SK-N-SH treated with all-trans-retinoic acid at 6 μM for 48 hours (cell line): ENCODE data around the gene DNAH1.

Source experiments
- ATAC-seq: fragments of 200-7000 bp; cut with Tn5 transposase; 3 replicates; pipeline ENCODE4 v1.9.1; 2020; ENCODE audit warnings: mild to moderate bottlenecking, moderate library complexity
- ARNTL ChIP-seq: fragments of 450-650 bp; formaldehyde crosslinking; IDR thresholded peaks from 2 replicates; pipeline ENCODE4 v1.5.0; 2020; ENCODE audit warnings: low read depth, mild to moderate bottlenecking, moderate library complexity, borderline replicate concordance
- BACH2 ChIP-seq: fragments of 250-450 bp; sonication (Bioruptor Pico); IDR thresholded peaks from 2 replicates; pipeline ENCODE4 v1.9.0; 2021; ENCODE audit warnings: mild to moderate bottlenecking, borderline replicate concordance
- CREB5 ChIP-seq: fragments of 250-450 bp; sonication (Bioruptor Pico); IDR thresholded peaks from 2 replicates; pipeline ENCODE4 v1.5.1; 2020; ENCODE audit warnings: low read depth, mild to moderate bottlenecking, moderate library complexity
- CSDC2 ChIP-seq: fragments of 250-450 bp; sonication (Bioruptor Pico); IDR thresholded peaks from 2 replicates; pipeline ENCODE4 v1.5.0; 2020; ENCODE audit warnings: mild to moderate bottlenecking, moderate library complexity
- CSRNP3 ChIP-seq: fragments of 250-450 bp; sonication (Bioruptor Pico); IDR thresholded peaks from 2 replicates; pipeline ENCODE4 v1.5.1; 2021; ENCODE audit warnings: mild to moderate bottlenecking, moderate library complexity
- ESRRG ChIP-seq: fragments of 250-450 bp; sonication (Bioruptor Pico); IDR thresholded peaks from 2 replicates; pipeline ENCODE4 v1.6.1; 2021; ENCODE audit warnings: mild to moderate bottlenecking
- GLIS3 ChIP-seq: fragments of 250-450 bp; sonication (Bioruptor Pico); IDR thresholded peaks from 2 replicates; pipeline ENCODE4 v1.5.0; 2020; ENCODE audit warnings: mild to moderate bottlenecking, moderate library complexity
- ISL1 ChIP-seq: fragments of 250-450 bp; sonication (Bioruptor Pico); IDR thresholded peaks from 2 replicates; pipeline ENCODE4 v2.1.2; 2022; ENCODE audit warnings: mild to moderate bottlenecking, moderate library complexity
- OSR1 ChIP-seq: fragments of 250-450 bp; sonication (Bioruptor Pico); IDR thresholded peaks from 2 replicates; pipeline ENCODE4 v1.8.0; 2022; ENCODE audit warnings: moderate library complexity, mild to moderate bottlenecking, inconsistent platforms
- PATZ1 ChIP-seq: fragments of 250-450 bp; sonication (Bioruptor Pico); IDR thresholded peaks from 2 replicates; pipeline ENCODE4 v1.8.0; 2020; ENCODE audit warnings: mild to moderate bottlenecking, moderate library complexity, borderline replicate concordance
- POU6F1 ChIP-seq: fragments of 250-450 bp; sonication (Bioruptor Pico); IDR thresholded peaks from 2 replicates; pipeline ENCODE4 v1.8.0; 2021; ENCODE audit warnings: low read depth, mild to moderate bottlenecking, moderate library complexity, borderline replicate concordance
- PPARA ChIP-seq: fragments of 250-450 bp; sonication (Bioruptor Pico); IDR thresholded peaks from 2 replicates; pipeline ENCODE4 v1.5.0; 2020; ENCODE audit warnings: mild to moderate bottlenecking, borderline replicate concordance
- RARB ChIP-seq: fragments of 250-450 bp; sonication (Bioruptor Pico); IDR thresholded peaks from 2 replicates; pipeline ENCODE4 v1.8.0; 2021; ENCODE audit warnings: mild to moderate bottlenecking, moderate library complexity
- SNAI2 ChIP-seq: fragments of 250-450 bp; sonication (Bioruptor Pico); IDR thresholded peaks from 2 replicates; pipeline ENCODE4 v1.5.0; 2020; ENCODE audit warnings: mild to moderate bottlenecking, moderate library complexity
- TCF4 ChIP-seq: fragments of 250-450 bp; sonication (Bioruptor Pico); IDR thresholded peaks from 2 replicates; pipeline ENCODE4 v1.8.0; 2021; ENCODE audit warnings: mild to moderate bottlenecking, moderate library complexity, borderline replicate concordance
- TSHZ2 ChIP-seq: fragments of 250-450 bp; sonication (Bioruptor Pico); IDR thresholded peaks from 2 replicates; pipeline ENCODE4 v1.5.0; 2020; ENCODE audit warnings: mild to moderate bottlenecking, moderate library complexity
- ZC3H10 ChIP-seq: fragments of 250-450 bp; sonication (Bioruptor Pico); IDR thresholded peaks from 2 replicates; pipeline ENCODE4 v1.5.1; 2021; ENCODE audit warnings: mild to moderate bottlenecking, moderate library complexity
- ZFP30 ChIP-seq: fragments of 450-650 bp; formaldehyde crosslinking; IDR thresholded peaks from 2 replicates; pipeline ENCODE4 v1.5.0; 2022; ENCODE audit warnings: mild to moderate bottlenecking, moderate library complexity
- ZNF565 ChIP-seq: fragments of 450-650 bp; formaldehyde crosslinking; conservative IDR thresholded peaks from 2 replicates; pipeline ENCODE4 v1.5.0; 2020; ENCODE audit warnings: low read depth, mild to moderate bottlenecking, moderate library complexity
- ZNF70 ChIP-seq: fragments of 450-650 bp; formaldehyde crosslinking; IDR thresholded peaks from 2 replicates; pipeline ENCODE4 v1.5.0; 2020; ENCODE audit warnings: mild to moderate bottlenecking, moderate library complexity
- ZNF8 ChIP-seq: fragments of 450-650 bp; formaldehyde crosslinking; IDR thresholded peaks from 2 replicates; pipeline ENCODE4 v1.5.0; 2020; ENCODE audit warnings: mild to moderate bottlenecking, moderate library complexity

DNAH1 gene

GRCh38 chr3:52354676-52355075 is 38.6 kb downstream of the DNAH1 start:
- no peak for ATAC-seq

GRCh38 chr3:52355526-52355925 is 39.4 kb downstream of the DNAH1 start:
- TF ChIP-seq RARB (CRISPR knock-in tag) (no peak), ESRRG (CRISPR knock-in tag) (no peak), OSR1 (CRISPR knock-in tag) (no peak), PATZ1 (CRISPR knock-in tag) (no peak), ZFP30 (CRISPR knock-in tag) (no peak), CREB5 (no peak), BACH2 (CRISPR knock-in tag) (no peak)
- TF ChIP-seq, all 23 proteins: peak for 0
- no peak for ATAC-seq

More at GRCh38 chr3:52354676-52355075, 38.6 kb downstream of the DNAH1 start:
- no peak for TF ChIP-seq CSDC2 (CRISPR knock-in tag)
- TF ChIP-seq SNAI2 (CRISPR knock-in tag) = no peak
- TF ChIP-seq PPARA (CRISPR knock-in tag) = no peak
- no peak for TF ChIP-seq CREB5
- TF ChIP-seq PATZ1 (CRISPR knock-in tag) = no peak
- no peak for TF ChIP-seq ZNF565 (CRISPR knock-in tag)
- TF ChIP-seq TCF4 (CRISPR knock-in tag) = no peak
- no peak for TF ChIP-seq TSHZ2 (CRISPR knock-in tag)
- no peak for TF ChIP-seq ZNF70 (CRISPR knock-in tag)
- no peak for TF ChIP-seq ESRRG (CRISPR knock-in tag)
- no peak for TF ChIP-seq POU6F1 (CRISPR knock-in tag)
- TF ChIP-seq GLIS3 (CRISPR knock-in tag) = no peak

GRCh38 chr3:52356126-52356525 is 40.0 kb downstream of the DNAH1 start:
- no peak for TF ChIP-seq CREB5
- no peak for TF ChIP-seq POU6F1 (CRISPR knock-in tag)
- no peak for TF ChIP-seq CSRNP3 (CRISPR knock-in tag)
- no peak for TF ChIP-seq ESRRG (CRISPR knock-in tag)
- TF ChIP-seq OSR1 (CRISPR knock-in tag) = no peak
- no peak for TF ChIP-seq ZNF565 (CRISPR knock-in tag)
- no peak for TF ChIP-seq ARNTL (CRISPR knock-in tag)
- TF ChIP-seq ISL1 (CRISPR knock-in tag) = no peak
- no peak for TF ChIP-seq ZFP30 (CRISPR knock-in tag)
- no peak for TF ChIP-seq CSDC2 (CRISPR knock-in tag)
- no peak for TF ChIP-seq ZNF8 (CRISPR knock-in tag)
- no peak for TF ChIP-seq TCF4 (CRISPR knock-in tag)
- TF ChIP-seq ZC3H10 (CRISPR knock-in tag) = no peak
- no peak for ATAC-seq
